Ascending aorta (tissue), 2 donors: ENCODE measurements around the gene SEC14L1. TPM values are rescaled to one million over a fixed set of nuclear protein-coding genes. Genes with fewer than 3 reads are reported as not detected.
"Not testable (repeated sequence)": the region's sequence is repeated elsewhere in the genome, so short reads cannot be mapped to it uniquely, and the experiment has no call there.

Source experiments
- DNase-seq, 2 donors: peaks; one replicate each; pipeline ENCODE4 v3.0.0-alpha.2; 2019; ENCODE audit warnings: low spot score in 2 of 2
- H3K27ac ChIP-seq, 2 donors: fragments of 200-600 bp; sonication (generic); one replicate each; pipeline ENCODE4 v1.5.1; 2016 to 2017; ENCODE audit warnings: mild to moderate bottlenecking in 1 of 2
- H3K27me3 ChIP-seq: fragments of 200-600 bp; sonication (generic); one replicate; pipeline ENCODE4 v1.5.1; 2017
- H3K36me3 ChIP-seq, 2 donors: fragments of 200-600 bp; sonication (generic); one replicate each; pipeline ENCODE4 v1.5.1; 2016
- H3K4me1 ChIP-seq, 2 donors: fragments of 200-600 bp; sonication (generic); one replicate each; pipeline ENCODE4 v1.5.1; 2016 to 2017; ENCODE audit warnings: mild to moderate bottlenecking in 1 of 2
- H3K4me3 ChIP-seq, 2 donors: fragments of 200-600 bp; sonication (generic); one replicate each; pipeline ENCODE4 v1.5.1; 2016 to 2017; ENCODE audit warnings: mild to moderate bottlenecking in 1 of 2
- H3K9me3 ChIP-seq, 2 donors: fragments of 200-600 bp; sonication (generic); one replicate each; pipeline ENCODE4 v1.5.1; 2016
- intact Hi-C: fragments of 100-400 bp; cut with DNase I; formaldehyde crosslinking; loops from one replicate; pipeline ENCODE4 v1.15.1; 2023
- total RNA-seq: library from RNA; depleted of rRNA; stranded (reverse); fragments of >200 nt; gene quantifications from one replicate; pipeline ENCODE4 v1.1.0, GENCODE V29; 2016
- TF ChIP-seq, protein P1 (sequence below), 3 experiments: fragments of 200-600 bp in 2 of 3; fragments of 450-650 bp in 1 of 3; sonication (generic) in 2 of 3; IDR thresholded peaks; one replicate each; pipeline ENCODE4 v1.5.1; 2016 to 2019; ENCODE audit warnings: antibody characterized with exemption in 3 of 3, mild to moderate bottlenecking in 1 of 3, moderate library complexity in 1 of 3

SEC14L1 gene
- total RNA-seq, 1 donor from 2014 or later, result 176 TPM

DNA sequence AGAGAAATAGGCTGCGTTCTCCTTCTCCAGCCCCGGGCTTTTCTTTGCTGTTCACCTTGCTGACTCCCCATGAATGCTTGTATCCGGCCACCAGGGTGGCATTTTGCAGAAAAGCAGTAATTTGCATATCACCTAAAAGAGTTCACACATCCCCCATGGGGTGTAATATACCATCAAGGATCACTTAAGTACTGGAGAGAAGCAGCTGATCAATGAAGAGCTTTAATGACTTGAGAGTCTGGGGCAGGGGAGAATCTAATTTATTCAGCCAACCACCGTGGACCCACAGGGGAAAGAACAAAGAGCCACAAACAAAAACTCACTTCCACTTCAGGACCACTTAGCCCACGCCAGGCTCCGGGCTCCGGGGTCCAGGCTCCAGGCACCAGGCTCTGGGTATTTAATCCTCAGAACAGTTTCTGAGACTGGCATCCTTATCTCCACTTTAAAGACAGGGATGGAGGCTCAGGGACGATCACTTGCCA is 33.9 kb upstream of the SEC14L1 start:
- no peaks in the 10 kb centered on the region for H3K27me3 ChIP-seq
- no peak overlapping the region for H3K4me3 ChIP-seq
- no peak overlapping the region for H3K27ac ChIP-seq
- no peaks in the 10 kb centered on the region for H3K9me3 ChIP-seq
- peaks cover 6 to 17% of the 10 kb centered on the region in 2 donors for H3K4me1 ChIP-seq
- no peak for DNase-seq
- TF ChIP-seq, protein P1, sequence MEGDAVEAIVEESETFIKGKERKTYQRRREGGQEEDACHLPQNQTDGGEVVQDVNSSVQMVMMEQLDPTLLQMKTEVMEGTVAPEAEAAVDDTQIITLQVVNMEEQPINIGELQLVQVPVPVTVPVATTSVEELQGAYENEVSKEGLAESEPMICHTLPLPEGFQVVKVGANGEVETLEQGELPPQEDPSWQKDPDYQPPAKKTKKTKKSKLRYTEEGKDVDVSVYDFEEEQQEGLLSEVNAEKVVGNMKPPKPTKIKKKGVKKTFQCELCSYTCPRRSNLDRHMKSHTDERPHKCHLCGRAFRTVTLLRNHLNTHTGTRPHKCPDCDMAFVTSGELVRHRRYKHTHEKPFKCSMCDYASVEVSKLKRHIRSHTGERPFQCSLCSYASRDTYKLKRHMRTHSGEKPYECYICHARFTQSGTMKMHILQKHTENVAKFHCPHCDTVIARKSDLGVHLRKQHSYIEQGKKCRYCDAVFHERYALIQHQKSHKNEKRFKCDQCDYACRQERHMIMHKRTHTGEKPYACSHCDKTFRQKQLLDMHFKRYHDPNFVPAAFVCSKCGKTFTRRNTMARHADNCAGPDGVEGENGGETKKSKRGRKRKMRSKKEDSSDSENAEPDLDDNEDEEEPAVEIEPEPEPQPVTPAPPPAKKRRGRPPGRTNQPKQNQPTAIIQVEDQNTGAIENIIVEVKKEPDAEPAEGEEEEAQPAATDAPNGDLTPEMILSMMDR (IDR thresholded peaks at IDR 0.05), result no peak
- H3K36me3 ChIP-seq, result no peaks in the 10 kb centered on the region
- intact Hi-C loops, result no loop called here

DNA sequence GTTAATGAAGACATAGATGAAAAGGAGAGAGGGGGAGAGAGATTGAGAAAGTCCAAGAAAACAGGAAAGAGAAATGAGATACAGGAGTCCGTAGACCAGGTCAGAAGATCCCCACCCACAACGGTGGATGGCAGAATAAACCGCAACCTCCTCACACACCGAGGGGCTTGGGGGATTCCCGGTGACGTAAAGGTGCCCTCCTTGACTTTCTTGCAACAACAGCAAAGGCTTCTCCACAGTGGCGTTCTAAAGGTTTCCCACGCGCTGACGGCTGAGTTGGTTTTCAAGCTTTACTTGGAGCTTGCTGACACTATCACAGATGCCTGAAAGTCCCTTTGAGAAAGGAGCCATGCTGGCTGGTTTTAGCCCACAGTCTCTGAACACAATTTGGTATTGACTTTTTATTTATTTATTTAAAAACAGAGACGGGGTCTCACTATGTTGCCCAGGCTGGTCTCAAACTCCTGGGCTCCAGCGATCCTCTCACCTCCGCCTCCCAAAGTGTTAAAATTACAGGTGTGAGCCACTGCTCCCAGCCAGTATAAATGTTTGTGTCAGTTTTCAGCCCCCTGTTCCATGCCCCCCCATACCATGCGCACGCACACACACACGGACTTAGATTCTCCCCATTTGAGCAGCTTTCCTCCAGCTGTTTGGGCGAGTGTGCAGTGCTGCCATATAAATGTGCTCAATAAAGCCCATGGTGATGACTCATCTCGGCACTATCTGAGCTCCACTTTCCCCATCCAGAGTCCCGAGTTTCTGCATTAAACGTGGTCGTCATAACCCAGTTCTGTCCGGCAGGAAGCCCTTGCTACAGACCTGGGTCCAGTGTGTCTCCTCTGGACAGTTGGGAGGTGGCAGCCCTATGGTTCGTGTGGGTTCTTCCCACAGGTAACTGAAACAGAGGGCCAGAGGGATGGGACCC is 33.0 kb upstream of the SEC14L1 start:
- Histone ChIP-seq H3K36me3 (no peaks in the 10 kb centered on the region), H3K27me3 (no peaks in the 10 kb centered on the region), H3K4me1 (peaks cover 6 to 17% of the 10 kb centered on the region in 2 donors), H3K9me3 (no peaks in the 10 kb centered on the region), H3K27ac (peak overlapping the region in 1 of 2 donors; percentile 25), H3K4me3 (no peak overlapping the region)
- TF ChIP-seq, protein P1 (IDR thresholded peaks at IDR 0.05), result no peak
- intact Hi-C loops, result no loop called here
- no peak for DNase-seq

DNA sequence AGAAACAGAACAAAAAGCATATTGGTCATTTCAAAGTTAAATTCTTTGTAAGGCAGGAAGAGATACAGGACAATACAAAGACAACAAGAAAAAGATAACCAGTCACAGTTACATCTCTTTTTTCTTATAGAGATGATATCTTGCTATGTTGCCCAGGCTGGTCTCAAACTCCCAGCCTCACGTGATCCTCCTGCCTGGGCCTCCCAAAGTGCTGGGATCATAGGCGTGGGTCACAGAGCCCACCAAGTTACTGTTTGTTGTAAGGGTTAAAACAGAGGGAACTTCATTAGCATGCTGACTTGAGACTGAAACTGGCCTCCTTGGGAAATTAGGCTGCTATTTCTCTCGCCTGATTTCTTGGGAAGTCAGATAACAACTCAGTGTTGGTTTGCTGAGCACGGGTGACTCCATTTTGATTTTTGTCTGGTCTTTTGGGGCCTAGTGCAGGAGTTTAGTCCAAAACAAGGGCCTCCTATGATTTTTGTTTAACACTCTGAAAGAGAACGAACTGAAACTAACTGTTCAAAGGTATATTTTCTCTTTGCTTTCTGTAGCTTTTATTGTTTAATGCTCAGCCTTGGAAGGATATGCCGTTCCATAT is 31.5 kb upstream of the SEC14L1 start:
- H3K9me3 ChIP-seq, result no peaks in the 10 kb centered on the region
- intact Hi-C loops, result no loop called here
- peaks cover 6 to 17% of the 10 kb centered on the region in 2 donors for H3K4me1 ChIP-seq
- TF ChIP-seq, protein P1 (IDR thresholded peaks at IDR 0.05), result no peak
- H3K36me3 ChIP-seq, result no peaks in the 10 kb centered on the region
- no peaks in the 10 kb centered on the region for H3K27me3 ChIP-seq
- H3K4me3 ChIP-seq, result peak overlapping the region in 1 of 2 donors; percentile 2
- no peak for DNase-seq
- peak overlapping the region; percentile 71 to 82 for H3K27ac ChIP-seq

DNA sequence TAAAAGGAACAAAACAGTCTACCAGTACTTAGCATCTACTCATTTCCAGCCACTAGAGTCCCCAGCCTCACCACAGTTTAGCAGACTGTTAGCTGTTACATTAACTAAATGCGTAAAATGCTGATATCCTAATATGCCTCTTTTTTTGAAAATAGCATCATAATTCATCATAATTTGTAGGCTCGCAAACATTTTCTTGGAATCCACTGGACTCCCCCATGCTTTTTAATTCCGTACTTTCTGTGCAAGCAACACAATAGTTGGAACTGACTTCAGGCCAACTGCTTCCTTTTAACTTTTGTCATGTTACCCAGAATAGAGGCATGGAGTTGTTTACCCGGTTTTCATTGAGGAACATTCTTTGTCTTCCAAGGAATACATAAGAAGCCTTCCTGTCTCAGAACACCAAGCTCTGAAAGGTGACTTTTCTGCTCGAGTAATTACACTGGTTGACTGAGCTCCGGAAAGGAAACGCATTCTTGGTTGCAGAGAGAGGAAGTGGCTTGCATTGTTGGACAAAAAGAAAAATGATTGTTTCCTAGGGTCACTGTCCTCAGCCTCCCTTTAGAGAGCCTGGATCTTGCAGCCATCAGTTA is 30.9 kb upstream of the SEC14L1 start:
- H3K4me3 ChIP-seq, result peak overlapping the region in 1 of 2 donors; percentile 2
- TF ChIP-seq, protein P1 (IDR thresholded peaks at IDR 0.05), result peak in 1 of 3 experiments; percentile 11
- intact Hi-C loops, result no loop called here
- H3K36me3 ChIP-seq, result no peaks in the 10 kb centered on the region
- H3K9me3 ChIP-seq, result no peaks in the 10 kb centered on the region
- no peaks in the 10 kb centered on the region for H3K27me3 ChIP-seq
- peaks cover 6 to 17% of the 10 kb centered on the region in 2 donors for H3K4me1 ChIP-seq
- DNase-seq, result no peak
- peak overlapping the region; percentile 71 to 82 for H3K27ac ChIP-seq

DNA sequence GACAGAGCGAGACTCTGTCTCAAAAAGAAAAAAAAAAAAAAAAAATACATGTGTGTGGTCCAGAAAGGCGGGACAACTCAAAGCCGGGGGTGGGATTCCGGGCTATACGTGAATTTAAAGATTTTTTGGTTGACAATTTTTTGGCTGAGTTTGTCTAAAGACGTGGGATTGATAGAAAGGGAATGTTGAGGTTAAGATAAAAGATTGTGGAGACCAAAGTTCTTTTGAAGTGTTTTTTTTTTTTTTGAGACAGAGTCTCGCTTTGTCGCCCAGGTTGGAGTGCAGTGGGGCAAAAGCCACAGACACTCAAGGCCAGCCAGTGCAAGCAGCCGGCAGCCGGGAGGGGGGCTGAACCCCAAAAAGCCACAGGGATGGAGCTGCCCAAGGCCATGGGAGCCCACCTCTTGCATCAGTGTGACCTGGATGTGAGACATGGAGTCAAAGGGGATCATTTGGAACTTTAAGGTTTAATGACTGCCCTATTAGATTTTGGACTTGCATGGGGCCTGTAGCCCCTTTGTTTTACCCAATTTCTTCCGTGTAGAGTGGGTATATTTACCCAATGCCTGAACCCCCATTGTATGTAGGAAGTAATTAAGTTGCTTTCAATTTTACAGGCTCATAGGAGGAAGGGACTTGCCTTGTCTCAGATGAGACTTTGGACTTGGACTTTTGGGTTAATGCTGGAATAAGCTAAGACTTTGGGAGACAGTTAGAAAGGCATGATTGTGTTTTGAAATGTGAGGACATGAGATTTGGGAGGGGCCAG is 29.4 kb upstream of the SEC14L1 start:
- peaks cover 6 to 19% of the 10 kb centered on the region in 2 donors for H3K4me1 ChIP-seq
- intact Hi-C loops, DNase-seq, H3K27me3 ChIP-seq, H3K36me3 ChIP-seq, H3K4me3 ChIP-seq, H3K9me3 ChIP-seq: not testable (repeated sequence)
- H3K27ac ChIP-seq, result peak overlapping the region; percentile 71 to 82
